Tibial artery (tissue), 4 donors: ENCODE measurements around the gene ANKRD49.

Source experiments
- DNase-seq, 2 donors: peaks; one replicate each; pipeline ENCODE4 v3.0.0-alpha.2; 2019
- H3K27ac ChIP-seq, 2 donors: fragments of 200-600 bp; sonication (generic) in 1 of 2; 1 replicate in 1 of 2; 2 replicates in 1 of 2; pipeline ENCODE4 v1.5.1; 2018 to 2019; ENCODE audit warnings: mild to moderate bottlenecking in 1 of 2
- H3K27me3 ChIP-seq, 2 donors: fragments of 200-600 bp; sonication (generic) in 1 of 2; one replicate each; pipeline versions ENCODE4 v1.5.1 to v1.6.0; 2016 to 2019
- H3K36me3 ChIP-seq, 3 donors: fragments of 200-600 bp; sonication (generic) in 2 of 3; one replicate each; pipeline ENCODE4 v1.5.1; 2016 to 2019; ENCODE audit warnings: mild to moderate bottlenecking in 2 of 3
- H3K4me1 ChIP-seq, 4 donors: fragments of 200-600 bp; sonication (generic) in 2 of 4; 1 replicate in 3 of 4; 2 replicates in 1 of 4; pipeline ENCODE4 v1.5.1; 2016 to 2019
- H3K4me3 ChIP-seq, 2 donors: fragments of 200-600 bp; sonication (generic) in 1 of 2; 1 replicate in 1 of 2; 2 replicates in 1 of 2; pipeline ENCODE4 v1.5.1; 2018 to 2019; ENCODE audit warnings: mild to moderate bottlenecking in 2 of 2
- H3K9me3 ChIP-seq, 3 donors: fragments of 200-600 bp; sonication (generic) in 1 of 3; one replicate each; pipeline ENCODE4 v1.5.1; 2016 to 2019
- intact Hi-C: fragments of 100-400 bp; cut with DNase I; formaldehyde crosslinking; loops from one replicate; pipeline ENCODE4 v1.15.0; 2023; ENCODE audit warnings: low total_unique reads
- TF ChIP-seq, protein P1 (sequence below), 2 experiments: fragments of 200-600 bp in 1 of 2; fragments of 450-650 bp in 1 of 2; IDR thresholded peaks; one replicate each; pipeline ENCODE4 v1.5.1; 2017 to 2019; ENCODE audit warnings: antibody characterized with exemption in 2 of 2, mild to moderate bottlenecking in 1 of 2, moderate library complexity in 1 of 2

ANKRD49 gene

DNA sequence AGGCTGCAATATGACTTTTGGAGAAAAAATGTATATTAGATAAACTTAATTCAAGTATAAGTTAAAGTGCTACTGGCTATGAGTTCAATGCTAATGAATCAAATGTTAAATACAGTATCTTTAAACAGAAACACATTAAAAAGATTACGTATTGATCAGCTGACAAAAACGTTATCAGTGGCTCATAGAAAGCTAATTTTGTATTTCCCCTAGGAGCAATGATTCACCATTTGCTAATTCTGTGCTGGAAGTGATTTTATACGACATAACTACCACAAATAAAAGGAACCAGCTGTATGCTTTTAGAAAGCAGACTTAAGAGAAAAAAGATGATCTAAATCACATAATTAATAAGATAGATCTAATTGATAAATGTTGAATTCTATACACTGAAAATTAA is 43.7 kb upstream of the ANKRD49 start:
- no peaks in the 10 kb centered on the region for H3K4me1 ChIP-seq
- intact Hi-C loops: no loop called here
- H3K27me3 ChIP-seq: no peaks in the 10 kb centered on the region
- H3K4me3 ChIP-seq: no peak overlapping the region
- DNase-seq: no peak
- TF ChIP-seq, protein P1, sequence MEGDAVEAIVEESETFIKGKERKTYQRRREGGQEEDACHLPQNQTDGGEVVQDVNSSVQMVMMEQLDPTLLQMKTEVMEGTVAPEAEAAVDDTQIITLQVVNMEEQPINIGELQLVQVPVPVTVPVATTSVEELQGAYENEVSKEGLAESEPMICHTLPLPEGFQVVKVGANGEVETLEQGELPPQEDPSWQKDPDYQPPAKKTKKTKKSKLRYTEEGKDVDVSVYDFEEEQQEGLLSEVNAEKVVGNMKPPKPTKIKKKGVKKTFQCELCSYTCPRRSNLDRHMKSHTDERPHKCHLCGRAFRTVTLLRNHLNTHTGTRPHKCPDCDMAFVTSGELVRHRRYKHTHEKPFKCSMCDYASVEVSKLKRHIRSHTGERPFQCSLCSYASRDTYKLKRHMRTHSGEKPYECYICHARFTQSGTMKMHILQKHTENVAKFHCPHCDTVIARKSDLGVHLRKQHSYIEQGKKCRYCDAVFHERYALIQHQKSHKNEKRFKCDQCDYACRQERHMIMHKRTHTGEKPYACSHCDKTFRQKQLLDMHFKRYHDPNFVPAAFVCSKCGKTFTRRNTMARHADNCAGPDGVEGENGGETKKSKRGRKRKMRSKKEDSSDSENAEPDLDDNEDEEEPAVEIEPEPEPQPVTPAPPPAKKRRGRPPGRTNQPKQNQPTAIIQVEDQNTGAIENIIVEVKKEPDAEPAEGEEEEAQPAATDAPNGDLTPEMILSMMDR (IDR thresholded peaks at IDR 0.05): no peak
- H3K36me3 ChIP-seq: peaks cover 27 to 29% (median 28%) of the 10 kb centered on the region in 3 donors
- H3K27ac ChIP-seq: no peak overlapping the region
- H3K9me3 ChIP-seq: no peaks in the 10 kb centered on the region

DNA sequence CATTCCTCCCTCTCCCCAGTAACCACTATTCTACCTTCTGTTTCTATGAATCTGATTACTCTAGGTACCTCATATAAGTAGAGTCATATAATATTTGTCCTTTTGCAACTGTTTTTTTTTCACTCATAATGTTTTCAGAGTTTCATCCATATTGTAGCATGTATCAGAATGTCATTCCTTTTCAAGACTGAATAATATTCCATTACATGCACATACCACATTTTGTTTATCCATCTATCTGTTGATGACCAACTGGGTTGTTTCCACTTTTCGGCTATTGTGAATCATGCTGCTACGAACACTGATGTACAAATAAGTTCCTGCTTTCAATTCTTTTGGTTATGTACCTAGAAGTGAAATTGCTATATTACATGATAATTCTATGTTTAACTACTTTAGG is 40.8 kb upstream of the ANKRD49 start:
- intact Hi-C loops: no loop called here
- no peaks in the 10 kb centered on the region for H3K9me3 ChIP-seq

DNA sequence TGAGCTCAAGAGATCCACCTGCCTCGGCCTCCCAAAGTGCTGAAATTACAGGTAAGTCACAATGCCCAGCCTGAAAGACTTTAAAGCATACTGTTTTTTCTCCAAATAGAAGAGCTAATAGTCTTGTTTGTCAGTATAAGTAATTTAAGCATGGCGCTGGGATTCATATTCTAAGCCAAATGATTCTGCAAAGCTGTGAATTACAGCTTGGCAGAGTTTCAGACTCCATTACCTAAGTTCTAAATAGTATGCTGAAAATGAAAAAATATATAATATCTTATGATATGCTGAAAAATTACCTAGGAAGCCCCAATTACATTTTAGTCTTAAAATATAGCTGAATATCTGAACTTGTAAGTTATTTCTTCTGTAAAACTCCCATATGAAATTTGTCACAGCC is 39.5 kb upstream of the ANKRD49 start:
- Histone ChIP-seq H3K36me3 (peaks cover 8 to 21% (median 19%) of the 10 kb centered on the region in 3 donors), H3K27me3 (no peaks in the 10 kb centered on the region), H3K27ac (no peak overlapping the region), H3K4me1 (no peaks in the 10 kb centered on the region), H3K9me3 (no peaks in the 10 kb centered on the region), H3K4me3 (no peak overlapping the region)
- intact Hi-C loops: no loop called here
- TF ChIP-seq, protein P1 (IDR thresholded peaks at IDR 0.05): no peak
- no peak for DNase-seq

More for the DNA sequence above, 40.8 kb upstream of the ANKRD49 start:
- DNase-seq: no peak
- TF ChIP-seq, protein P1 (IDR thresholded peaks at IDR 0.05): no peak
- H3K27me3 ChIP-seq: no peaks in the 10 kb centered on the region
- peaks cover 3 to 25% (median 13%) of the 10 kb centered on the region in 3 donors for H3K36me3 ChIP-seq
- H3K4me3 ChIP-seq: no peak overlapping the region
- H3K27ac ChIP-seq: no peak overlapping the region
- H3K4me1 ChIP-seq: no peaks in the 10 kb centered on the region

DNA sequence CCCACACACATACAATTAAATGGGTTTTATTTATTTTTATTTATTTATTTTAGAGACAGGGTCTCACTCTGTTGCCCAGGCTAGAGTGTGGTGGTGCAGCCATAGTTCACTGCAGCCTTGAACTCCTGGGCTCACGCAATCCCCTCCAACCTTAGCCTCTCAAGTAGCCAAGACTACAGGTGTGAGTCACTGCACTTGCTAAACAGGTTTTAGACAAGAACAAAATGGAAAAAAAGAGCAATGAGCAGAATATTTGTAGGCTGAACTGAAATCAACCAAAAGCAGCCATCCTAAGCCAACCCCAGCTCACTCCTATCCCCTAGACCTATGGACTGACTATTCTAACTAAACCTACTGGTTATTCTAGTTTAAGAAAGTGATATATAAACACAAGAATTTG is 37.9 kb upstream of the ANKRD49 start:
- Histone ChIP-seq H3K9me3 (no peaks in the 10 kb centered on the region), H3K4me3 (no peak overlapping the region), H3K27ac (no peak overlapping the region), H3K36me3 (peaks cover 18 to 35% (median 29%) of the 10 kb centered on the region in 3 donors), H3K27me3 (no peaks in the 10 kb centered on the region), H3K4me1 (no peaks in the 10 kb centered on the region)
- TF ChIP-seq, protein P1 (IDR thresholded peaks at IDR 0.05): no peak
- intact Hi-C loops: no loop called here
- DNase-seq: no peak

DNA sequence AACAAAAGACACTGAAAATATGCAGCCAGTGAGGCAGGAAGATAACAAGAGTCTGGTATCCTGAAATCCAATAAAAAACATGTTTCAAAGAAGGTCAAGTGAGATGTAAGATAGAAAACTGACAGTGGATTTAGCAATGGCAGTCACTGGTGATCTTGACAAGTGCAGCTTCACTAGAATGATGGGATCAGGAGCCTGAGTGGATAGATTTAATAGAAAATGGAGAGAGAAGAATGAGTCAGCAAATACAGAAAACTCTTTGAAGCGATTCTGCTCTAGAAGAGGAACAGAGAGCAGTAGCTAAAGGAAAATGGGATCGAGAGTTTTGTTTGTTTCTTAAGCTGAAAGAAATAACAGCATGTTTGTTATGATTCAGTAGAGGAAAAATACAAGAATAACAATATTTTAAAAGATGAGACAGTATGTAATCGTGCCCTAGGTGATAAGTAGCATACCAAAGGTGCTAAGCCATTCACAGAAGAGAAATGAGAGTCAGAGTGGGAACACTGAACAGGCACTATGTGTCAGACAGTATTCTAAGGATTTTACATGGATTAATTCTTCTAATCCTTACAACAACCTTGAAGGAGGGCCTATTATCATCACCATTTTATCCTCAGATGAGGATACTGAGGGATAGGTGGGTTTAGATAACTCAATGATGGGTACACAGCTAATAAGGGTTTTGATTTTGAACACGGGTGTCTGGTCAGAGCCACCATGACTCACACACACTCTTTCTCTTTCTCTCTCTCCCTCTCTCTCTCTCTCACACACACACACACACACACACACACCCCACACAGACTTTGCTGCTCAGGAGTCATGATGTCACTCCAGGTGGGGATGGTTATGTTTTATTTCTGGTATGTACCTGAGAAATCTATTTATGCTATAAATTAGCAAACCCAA is 36.4 kb upstream of the ANKRD49 start:
- TF ChIP-seq, protein P1 (IDR thresholded peaks at IDR 0.05): no peak
- Histone ChIP-seq H3K9me3 (no peaks in the 10 kb centered on the region), H3K4me1 (no peaks in the 10 kb centered on the region), H3K36me3 (peaks cover 18 to 46% (median 29%) of the 10 kb centered on the region in 3 donors), H3K27ac (no peak overlapping the region), H3K4me3 (no peak overlapping the region), H3K27me3 (no peaks in the 10 kb centered on the region)
- no peak for DNase-seq
- intact Hi-C loops: no loop called here
